Measurements from ENCODE around the gene ASCL2.
"Not testable (repeated sequence)": the region's sequence is repeated elsewhere in the genome, so short reads cannot be mapped to it uniquely, and the experiment has no call there.

Gene ASCL2

DNA sequence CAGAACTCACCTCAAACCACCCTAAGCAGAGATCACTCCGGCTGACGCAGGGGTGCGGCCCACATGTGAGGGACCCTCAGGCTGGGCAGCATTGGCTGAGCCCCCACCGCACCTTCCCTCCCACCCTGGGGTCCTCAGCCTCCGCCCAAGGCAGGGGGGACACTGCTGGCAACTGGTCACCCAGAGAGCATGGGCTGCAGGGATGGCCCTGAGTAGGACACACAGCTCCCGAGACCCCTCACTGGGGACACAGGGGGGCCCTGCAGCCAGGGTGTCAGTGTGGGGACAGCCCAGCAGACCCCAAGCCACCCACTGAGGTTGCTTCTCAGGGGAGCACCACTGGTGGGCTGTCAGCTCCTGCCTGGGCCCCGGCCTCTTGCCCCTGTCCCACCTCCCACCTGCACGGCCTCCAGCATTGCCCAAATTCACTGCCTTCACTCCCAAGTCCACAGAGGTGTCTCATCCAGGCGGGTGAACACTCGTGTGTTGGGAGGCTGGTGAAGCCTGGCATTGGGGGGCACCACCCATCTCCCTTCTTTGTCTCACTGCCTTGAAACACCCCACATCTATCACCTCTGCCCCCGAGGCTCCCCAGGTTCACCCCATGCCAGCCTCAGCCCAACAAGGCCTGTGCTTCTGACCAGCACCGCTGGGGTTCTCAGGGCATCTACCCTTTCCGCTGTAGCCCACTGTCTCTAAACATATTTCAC, 26.7 kb upstream of the ASCL2 start:
- ATAC-seq, result no peak

DNA sequence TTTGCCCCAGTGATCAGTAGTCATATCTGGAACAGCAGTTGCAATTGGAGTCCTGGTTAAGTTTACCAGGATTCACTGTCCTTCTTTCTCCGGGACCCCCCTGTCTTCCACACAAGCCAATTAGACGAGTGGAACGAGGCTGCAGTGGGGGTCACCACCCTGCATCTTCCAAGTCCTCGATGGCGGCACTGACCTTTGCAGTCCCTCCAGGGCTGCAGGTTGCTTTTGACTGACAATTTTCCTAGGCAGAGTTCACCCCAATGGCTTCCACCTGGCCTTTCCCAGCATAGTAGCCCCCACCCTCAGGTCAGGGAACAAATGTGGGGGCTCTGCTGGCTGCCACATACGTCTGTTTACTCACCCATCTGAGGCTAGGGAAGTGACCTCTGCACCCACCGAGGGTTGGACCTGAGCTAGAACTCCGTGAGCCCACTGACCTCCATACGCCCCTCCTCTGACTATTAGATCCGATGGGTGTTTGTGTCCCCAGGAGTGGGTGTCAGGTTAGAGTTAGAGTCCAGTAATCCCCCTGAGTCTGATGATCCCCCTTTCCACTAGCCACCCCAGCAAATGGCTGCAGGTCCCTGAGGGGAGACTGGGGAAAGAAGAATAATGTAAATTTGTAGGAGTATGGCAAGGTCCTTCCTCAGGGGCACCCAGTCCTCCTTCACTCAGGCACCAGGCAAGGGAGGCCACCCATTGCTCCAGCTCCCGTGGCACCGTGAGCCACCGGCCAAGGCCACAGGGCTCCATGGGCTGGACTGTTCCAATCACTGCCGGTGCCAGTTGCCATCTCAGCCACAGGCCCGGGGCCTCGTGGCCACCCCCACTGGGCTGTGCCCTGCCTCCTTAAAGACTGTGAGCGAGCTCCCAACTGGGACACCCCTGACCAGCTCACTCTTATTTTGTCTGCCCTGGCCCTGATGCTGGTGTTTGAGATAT, 25.9 kb upstream of the ASCL2 start:
- ATAC-seq, result no peak

DNA sequence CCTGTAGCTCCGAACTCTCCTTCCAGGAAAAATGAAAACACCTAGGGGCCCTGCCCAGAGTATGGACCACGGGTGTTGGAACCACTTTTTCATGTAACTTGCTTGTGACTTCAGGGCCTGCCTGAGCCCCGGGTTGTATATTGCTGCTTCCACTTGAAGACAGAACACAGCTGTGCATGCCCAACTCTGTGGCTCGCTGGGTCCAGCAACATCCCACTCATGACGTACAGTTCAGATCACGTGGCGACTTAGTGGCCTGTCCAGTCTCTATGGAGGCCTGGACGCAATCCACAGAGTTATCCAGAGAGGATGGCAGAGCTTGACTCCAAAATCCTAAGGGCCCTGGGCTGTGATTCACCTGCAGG, 24.5 kb upstream of the ASCL2 start:
- ATAC-seq, result no peak

DNA sequence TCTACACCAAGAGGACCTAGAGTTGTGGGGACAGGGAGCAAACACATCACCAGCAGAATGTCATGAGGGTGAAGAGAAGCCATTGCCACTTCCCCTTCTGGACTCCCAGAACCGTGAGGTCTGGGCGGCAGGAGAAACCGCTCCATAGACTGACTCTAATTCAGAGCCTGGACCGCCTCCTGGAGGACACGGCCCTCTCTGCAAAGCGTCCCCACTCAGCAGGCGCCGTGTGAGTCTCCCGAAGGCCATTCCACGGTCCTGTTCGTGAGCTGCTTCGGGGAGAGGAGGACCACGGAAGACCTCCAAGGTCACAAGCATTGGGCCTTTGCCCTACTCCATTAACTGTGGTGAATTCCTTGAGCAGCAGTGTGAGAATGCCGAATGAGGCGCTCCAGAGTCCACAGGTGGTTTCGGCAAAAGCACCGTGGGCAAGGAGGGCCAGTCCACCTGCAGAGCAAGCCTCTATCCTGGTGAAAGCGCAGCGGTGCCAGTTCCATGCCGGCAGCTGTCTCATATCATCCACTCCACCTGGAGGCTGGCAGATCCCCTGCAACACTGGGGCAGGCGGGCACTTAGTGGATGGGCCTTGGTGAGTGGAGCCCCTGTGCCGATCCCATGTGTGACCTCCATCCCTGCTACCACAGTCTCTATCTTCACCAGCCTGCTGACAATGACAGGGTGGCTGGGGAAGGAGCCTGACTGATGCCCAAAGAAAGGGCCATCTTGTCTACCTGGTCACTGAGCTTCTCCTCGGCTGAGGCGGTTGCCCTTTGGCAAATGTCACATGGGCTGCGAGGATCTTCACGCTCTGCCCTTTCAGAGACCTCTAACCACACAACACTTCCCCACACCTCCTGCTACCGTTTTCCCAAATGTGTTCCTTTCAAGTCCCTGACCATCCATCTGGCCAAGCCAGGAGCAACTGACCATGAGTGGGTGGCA, 23.9 kb upstream of the ASCL2 start:
- no peak for ATAC-seq

DNA sequence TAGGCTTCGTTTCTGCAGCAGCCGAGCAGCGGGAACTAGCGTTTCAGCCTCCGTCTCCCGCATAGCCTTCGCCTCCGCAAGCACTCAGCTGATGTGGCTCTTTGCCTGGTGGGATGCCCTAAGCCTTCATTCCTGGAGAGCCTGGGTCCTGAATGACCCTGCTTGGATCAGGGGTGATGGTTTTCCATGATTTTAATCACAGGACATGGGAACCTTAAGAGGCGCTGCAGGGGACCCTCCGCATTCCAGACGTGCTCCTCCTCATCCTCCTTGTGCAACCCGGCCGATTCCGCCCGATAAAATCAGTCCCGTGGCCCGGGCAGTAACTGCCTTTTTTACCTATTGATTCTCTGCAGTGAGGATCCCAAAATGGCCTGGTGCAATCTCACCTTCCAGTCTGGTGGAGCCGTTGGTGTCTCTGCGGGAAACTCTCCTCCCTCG, 23.2 kb upstream of the ASCL2 start:
- ATAC-seq, result no peak

DNA sequence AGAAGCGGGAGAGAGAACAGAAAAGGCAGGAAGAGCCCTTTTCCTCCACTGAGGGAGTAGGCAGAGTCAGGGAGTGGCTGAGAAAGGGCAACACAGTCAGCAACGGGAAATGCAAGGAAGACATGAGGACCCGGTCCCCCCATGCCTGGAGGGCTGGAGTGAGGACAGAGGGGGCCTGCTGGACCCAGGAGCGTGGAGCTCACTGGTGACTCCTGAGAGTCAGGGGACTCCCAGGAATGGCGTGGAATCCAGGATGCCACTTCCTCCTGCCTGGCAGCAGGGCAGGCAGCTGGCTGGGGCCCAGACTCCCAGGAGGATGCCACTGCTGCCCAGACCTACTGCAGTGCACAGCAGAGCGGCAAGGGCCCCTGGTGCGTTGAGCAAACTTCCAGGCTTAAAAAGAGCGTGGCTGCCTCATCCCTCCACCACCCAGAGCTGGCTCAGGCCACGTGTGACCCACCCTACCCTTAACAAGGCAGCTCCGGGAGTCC, 20.0 kb upstream of the ASCL2 start:
- no peak for ATAC-seq

DNA sequence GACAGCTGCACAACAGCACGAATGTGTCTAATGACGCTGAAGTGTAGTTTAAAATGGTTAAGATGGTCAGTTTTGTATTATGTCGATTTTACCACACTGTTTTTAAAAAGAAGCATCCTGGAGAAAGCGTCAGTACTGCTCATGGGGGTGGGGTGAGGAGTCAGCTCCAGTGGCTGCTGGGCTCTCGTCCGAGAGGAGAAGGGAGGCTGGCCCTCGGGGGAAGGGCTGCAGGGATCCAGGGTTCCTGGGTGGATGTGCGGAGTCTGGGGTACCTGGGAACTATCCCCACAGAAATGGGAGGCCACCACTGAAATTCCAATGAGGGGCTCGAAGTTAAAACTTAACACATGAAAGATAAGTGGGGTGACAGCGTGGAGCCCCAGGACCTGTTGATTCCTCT, 19.5 kb upstream of the ASCL2 start:
- no peak for ATAC-seq

DNA sequence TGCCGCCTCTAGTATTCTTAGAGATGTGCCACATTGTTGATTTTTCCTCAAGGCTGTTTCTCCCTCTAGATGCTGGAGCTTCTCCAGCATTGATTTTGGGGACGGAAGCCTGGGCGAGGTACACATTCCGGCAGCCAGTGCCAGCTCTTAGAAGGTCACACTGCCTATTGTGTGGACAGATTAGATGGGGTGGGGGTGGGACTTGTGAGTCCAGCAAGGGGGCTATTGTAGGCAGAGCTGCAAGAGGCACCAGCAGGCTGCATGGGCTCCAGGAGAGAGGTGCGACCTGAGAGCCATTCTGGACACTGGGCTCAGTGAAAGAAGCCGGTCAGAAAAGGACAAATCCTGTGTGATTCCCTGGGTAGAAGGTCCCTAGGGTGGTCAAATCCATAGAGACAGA, 19.0 kb upstream of the ASCL2 start:
- ATAC-seq, result no peak

DNA sequence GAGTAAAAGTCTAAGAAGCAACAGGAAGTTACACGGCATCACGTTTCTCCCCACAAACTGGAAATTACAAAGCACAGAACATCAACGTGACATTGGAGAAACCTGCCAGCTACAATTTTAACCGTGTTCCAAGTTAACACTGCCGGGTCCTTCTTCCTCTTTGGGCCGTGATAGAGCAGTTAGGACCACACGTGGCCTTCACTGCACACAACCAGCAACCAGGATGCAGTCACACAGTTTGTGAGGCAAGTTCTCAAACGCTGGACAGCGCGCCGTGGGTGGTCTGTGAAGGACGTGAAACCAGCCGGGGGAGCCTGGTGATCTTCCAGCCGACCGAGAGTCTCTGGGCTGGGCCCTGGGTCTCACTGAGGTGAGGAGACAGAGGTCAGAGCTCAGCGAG, 16.7 kb upstream of the ASCL2 start:
- ATAC-seq, result no peak

DNA sequence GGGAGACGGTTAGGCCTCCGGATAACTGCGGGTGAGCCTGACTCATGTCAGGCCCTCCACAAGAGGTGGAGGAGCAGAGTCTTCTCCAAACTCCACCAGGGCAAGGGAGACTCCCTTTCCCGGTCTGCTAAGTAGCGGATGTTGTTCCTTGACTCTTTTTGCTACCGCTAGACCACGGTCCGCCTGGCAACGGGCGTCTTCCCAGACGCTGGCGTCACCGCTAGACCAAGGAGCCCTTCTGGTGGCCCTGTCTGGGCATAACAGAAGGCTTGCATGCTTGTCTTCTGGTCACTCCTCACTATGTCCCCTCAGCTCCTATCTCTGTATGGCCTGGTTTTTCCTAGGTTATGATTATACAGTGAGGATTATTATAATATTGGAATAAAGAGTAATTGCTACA, 16.0 kb upstream of the ASCL2 start:
- not testable (repeated sequence) for ATAC-seq

DNA sequence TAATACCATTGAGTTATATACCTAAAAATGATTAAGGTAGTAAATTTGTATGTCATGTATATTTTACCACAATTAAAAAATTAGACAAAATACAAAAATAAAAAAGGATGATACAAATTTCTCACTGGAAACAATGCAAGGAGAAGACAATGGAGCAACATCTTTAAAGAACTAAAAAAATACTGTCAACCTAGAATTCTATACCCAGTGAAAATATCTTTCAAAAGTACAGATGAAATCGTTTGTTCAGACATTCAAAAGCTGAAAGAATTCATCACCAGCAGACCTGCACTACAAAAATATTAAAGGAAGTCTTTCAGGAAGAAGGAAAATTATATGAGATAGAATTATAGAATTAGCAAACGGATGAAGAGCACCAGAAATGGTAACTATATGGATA, 9.8 kb upstream of the ASCL2 start:
- no peak for ATAC-seq

DNA sequence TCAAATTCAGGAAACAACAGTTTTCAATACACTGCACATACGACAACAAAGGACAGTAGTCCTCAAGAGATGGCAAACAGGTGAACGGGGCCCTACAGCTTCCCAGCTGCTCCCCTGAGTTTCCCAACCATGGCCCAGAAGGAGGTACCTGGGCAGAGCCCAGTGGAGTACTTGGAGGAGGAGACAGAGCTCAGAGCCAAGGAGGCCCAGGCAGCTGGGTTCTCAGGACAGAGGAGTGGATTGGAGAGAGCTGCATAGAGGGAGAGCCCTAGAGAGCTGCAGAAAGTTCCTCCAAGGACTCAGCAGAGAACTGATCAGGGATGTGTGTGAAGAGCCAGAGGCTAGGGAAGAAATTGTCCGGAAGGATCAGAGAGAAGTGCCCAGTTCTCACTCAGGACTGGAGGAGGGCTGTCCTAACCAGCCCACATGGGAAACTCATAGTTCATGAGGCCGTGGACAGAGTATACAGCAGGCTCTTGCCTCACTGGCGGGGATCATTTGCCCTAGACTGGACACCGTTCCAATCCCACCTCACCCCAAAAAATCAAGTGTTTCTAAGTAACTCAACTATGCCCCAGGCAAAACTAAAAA, 7.6 kb upstream of the ASCL2 start:
- no peak for ATAC-seq

DNA sequence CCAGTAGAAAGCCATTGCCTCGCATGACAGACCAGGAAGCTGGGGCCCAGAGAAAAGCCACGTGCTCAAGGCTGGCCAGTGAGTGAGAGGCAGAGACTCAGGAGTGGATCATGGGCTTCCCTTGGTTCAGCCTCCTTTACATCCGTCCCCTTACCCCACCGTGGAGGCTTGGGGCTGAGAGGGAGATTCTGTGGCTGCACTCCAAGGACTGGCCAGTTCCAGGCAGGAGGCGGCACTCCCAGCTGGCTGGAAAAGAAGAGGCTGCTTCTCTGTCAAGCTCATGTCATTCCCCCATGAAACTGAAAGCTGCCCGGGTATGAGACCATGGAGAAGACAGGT, 6.6 kb upstream of the ASCL2 start:
- ATAC-seq, result no peak

DNA sequence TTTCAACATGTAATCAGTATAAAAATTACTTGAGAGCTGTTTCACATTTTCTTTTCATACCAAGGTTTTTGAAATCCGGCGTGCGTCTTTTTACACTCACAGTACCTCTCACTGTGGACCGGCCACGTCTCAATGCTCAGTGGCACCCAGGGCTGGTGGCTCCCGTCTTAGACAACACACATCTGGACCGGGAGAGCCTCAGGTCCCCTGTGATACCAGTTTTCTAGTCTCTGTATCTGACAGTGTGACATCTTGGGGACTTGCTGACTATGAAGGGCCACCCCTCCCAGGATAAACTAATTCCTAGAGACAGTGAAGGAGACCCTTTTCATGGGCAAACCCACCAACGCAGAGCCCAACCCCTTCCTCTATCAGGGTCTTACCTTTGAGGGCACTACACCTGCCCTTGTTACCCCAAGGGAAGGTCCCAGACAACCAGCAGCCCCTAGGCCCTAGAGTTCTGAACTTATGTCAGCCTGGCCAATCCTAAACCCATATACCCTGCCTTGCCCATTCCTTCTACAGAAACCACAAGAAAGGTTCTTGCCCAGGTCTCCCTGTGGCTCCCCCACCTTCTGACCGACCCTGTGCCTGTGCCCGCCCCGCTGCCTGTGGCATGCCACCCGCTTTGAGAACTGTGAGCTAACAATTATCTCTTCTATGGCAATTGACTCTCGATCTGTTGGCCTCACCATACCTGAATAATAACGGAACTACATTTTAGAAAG, 6.1 kb upstream of the ASCL2 start:
- ATAC-seq, result no peak

DNA sequence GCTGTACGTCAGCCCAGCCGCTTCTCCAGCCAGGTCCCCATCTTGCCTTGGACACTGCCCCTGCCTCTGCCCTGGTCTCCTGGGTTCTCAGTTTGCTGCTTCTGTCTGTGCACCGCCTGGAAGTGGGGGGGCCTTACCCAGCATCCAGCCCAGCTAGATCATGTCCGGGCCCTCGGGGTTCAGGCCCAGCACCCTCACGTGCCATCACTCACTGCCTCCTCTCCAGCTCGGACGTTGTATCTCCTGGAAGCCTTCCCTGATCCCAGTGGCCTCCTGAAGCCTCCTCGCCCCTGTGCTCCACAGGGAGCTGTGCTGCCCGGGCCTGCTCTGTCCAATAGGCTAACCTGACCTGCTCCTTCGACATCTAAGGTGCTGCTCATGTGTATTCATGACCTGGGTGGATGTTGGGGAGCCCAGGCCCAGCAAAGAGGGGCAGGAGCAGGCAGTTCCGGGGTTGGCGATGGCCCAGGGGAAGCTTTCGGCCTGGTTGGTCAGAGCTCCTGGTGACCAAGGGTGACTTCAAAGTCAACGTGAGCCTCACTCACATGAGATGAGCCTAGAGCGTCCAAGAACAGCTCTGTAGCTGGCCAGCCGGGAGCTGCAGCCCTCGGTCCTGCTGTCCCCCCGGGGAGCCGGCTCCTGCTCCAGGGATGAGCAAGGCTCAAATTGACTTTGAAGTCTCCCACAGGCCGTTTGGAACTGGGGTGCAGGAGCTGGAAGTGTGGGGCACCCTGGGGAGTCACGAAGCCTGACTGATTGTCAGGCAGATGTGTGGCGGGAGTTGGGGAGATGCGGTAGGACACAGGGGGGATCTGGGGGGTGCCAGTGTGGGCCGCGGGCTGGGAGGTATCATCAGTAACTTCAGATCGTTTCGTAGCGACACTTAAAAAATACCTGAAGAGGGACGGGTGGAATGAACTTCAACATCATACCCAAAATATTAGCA, 5.2 kb upstream of the ASCL2 start:
- ATAC-seq, result no peak

DNA sequence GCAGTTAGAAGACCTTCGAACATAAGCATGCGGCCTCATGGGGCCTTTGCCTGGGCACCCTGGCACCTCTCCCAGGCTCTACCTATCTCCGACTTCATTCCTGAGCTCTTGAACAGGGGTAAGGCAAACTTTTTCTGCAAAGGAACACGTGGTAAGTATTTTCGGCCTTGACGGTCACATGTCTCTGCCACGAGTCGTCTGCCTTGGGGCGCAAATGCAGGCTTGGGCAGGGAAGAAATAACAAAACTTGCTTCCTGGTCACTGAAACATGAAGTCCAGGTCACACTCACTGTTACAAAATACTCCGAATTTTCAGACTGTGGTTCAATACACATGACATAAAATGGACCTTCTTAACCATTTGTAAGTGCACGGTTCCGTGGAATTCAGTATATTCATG, 3.4 kb upstream of the ASCL2 start:
- ATAC-seq, result no peak

DNA sequence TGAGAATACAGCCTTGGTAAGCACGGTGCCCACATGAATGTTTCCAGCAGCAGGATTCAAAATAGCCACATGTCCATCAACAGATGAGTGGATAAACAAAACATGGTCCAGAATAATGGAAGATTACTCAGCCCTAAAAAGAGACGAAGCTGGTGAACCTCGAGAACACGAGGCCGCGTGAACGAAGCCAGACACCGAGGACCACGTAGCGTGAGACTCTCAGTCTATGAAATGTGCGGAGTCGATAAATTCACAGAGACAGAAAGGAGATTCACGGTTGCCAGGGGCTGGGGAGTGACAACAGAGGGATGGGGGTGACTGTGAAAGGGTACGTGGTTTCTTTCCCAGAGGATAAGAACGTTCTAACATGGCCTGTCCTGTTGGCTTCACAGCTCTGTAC, 2.9 kb upstream of the ASCL2 start:
- no peak for ATAC-seq

DNA sequence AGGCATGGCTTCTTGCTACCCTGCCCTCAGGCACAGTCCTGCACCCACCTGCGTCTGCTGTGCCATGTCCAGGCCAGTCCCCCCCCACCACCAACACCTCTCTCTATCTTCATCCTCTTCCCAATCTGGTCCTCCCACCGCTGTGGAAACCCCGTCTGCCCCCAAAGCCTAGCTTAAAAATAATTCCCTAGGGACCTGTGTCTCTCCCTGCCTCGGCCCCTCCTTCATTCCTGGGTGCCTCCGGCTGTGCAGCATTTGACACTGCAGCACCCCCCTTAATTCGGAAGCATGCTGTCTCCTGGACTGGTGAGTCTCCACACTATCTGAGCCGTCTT, 2.5 kb upstream of the ASCL2 start:
- no peak for ATAC-seq

DNA sequence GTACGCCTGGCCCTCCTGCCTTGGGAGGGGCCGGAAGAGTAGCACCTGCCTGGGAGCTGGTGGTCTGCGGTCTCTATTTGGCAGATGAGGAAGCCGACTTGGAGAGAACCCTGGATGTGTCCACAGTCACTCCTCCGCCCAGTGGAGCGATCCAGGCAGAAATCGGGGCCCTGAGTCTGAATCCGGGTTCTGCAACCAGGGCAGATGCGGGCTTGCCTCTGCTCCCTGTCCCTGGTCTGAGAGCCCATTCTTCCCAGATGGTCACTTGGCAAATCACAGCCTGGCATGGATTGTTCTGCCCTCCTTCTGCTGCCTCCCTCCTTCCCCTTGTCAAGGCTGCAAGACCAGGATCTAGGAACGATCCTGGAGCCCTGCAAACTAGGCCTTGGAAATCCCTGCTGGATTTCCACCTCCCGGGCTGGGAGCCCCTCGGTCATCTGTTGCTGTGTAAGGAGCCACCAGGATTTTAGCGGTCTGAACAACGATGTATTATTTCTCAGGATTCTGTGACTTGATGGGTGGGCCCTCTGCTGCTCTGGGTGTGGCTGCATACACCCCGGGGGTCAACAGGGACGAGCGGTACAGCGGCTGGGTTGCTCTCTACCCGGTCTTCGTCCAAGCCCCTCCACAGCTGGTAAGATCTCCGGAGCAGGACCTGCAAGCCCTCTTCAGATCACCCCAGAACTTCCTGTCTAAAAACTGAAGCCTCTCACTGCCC, 2.0 kb upstream of the ASCL2 start:
- ATAC-seq, result no peak
